ENCODE data around the gene SPRING1.

Gene SPRING1

DNA sequence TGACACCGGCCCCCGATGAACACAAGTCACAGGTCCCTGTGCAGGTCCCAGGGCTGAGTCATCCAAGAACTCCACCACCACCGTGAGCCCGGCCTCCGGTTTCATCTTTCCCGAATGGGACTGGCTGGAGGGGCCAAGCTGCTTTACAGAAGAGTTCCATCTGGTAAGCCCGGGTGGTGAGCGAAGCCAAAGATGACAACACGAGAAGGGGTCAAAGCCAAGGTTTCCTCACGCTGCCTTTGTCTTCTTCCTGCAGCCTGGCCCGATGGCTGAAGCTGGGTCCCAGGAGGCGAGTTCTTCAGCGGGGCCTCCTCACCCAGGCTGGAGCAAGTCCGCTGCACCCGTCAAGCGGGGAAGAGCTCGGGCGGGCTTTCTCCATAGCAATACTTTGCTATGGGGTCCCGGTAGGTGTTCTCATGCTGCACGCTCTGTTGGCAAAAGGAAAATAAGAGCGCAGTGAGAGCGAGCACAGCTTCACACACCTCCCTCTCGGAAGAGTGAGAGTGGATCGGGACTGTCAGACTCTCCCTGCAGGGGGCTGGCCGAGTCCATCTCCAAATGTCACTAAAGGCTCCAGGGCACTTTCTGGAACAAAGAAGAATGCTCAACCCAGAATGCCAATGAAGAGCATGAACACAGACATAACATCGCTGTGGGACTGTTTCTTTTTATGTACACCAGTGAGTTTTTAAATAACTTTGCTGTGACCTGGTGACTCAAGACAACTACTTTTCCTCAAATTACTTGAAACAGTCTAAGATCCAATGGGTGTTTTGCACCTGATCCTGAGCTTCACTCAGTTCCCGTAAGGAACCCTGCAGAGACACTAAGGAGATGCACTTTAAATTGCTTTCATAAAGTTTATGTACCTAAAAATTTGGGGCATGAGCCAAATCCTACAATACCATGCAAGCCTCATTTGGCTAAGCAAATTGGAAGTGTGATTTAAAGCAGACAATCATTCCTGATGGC, 20.1 kb downstream of the SPRING1 start:
- TF ChIP-seq, protein P1, sequence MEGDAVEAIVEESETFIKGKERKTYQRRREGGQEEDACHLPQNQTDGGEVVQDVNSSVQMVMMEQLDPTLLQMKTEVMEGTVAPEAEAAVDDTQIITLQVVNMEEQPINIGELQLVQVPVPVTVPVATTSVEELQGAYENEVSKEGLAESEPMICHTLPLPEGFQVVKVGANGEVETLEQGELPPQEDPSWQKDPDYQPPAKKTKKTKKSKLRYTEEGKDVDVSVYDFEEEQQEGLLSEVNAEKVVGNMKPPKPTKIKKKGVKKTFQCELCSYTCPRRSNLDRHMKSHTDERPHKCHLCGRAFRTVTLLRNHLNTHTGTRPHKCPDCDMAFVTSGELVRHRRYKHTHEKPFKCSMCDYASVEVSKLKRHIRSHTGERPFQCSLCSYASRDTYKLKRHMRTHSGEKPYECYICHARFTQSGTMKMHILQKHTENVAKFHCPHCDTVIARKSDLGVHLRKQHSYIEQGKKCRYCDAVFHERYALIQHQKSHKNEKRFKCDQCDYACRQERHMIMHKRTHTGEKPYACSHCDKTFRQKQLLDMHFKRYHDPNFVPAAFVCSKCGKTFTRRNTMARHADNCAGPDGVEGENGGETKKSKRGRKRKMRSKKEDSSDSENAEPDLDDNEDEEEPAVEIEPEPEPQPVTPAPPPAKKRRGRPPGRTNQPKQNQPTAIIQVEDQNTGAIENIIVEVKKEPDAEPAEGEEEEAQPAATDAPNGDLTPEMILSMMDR (IDR thresholded peaks at IDR 0.05; ENCODE audit: low read depth, low read length, missing control alignments): no peak
- H3K4me3 ChIP-seq (ENCODE audit: low read depth, low read length): no peak overlapping the region
- DNase-seq (ENCODE audit: low read depth): no peak

DNA sequence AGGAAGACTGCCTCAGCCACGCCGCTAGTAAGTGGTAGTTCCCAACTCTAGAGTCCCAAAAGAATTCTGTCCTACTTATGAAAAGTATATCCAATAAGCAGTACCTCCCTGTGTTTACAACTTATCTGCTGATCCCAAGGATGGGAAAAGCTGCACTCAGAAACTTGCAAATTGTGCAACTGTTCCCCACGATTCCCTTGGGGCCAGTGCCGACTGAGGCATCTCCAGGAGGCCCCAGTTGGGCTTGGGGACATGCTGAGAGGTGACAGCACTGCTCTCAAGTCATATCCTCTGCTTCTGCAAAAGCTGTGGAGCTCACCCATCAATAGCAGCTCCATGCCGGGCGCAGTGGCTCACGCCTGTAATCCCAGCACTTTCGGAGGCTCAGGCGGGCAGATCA, 23.7 kb downstream of the SPRING1 start:
- DNase-seq (ENCODE audit: low read depth): no peak
- TF ChIP-seq, protein P1 (IDR thresholded peaks at IDR 0.05; ENCODE audit: low read depth, low read length, missing control alignments): no peak
- no peak overlapping the region for H3K4me3 ChIP-seq (ENCODE audit: low read depth, low read length)

DNA sequence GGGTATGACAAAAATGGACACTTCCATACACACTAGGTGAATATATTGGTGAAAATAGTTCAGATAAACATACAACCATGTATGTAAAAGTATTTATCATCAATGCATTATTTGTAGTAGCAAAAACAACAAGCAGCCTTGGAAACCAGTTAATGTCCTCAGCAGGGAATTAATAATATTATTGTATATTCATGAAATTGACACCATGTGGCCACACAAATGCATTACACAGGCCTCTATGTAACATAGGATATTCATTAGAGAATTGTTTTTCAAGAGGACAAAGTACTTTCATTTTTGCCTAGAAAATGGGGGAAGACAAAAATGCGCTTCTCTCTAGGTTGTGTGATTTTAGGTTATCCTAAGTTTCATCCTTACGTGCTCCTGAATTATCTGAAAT, 24.3 kb downstream of the SPRING1 start:
- H3K4me3 ChIP-seq (ENCODE audit: low read depth, low read length): no peak overlapping the region
- TF ChIP-seq, protein P1 (IDR thresholded peaks at IDR 0.05; ENCODE audit: low read depth, low read length, missing control alignments): no peak
- DNase-seq (ENCODE audit: low read depth): no peak

DNA sequence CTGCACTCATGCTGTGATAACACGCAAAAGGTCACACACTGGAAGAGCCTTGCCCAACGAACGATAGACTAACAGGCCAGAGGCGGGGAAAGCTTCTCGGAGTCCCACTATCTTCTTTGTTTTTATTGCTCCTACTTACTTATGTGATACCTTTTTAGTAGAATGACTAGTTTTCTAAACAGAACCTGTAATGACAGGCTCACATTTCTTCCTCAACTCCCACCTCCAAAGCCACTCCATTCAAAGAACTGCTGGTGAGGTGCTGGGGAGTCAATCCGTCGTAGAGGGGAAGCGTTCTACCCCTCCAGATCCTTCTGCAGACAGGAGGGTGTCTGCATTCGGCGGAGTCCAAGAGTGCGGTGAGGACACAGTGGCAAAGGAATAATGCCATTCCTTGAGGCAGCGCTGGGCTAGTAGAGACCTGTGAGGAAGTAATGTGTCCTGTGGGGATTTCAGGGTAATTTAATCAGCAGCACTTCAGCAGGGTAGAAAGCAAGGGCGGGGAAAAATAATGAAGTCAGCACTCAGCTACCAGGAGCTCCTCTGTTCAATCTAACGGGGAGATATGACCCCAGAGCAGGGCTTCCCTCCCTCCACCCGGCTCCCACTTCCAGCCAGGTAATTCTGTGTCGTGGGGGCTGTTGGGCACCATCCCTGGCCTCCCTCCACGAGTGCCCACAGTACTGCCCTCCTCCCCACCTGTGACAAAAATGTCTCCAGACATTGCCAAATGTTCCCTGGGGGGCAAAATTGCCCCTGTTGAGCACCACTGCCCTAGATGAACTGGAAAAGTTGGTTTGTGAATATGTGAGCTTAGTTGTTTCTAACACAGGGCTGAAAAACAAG, 25.2 kb downstream of the SPRING1 start:
- TF ChIP-seq, protein P1 (IDR thresholded peaks at IDR 0.05; ENCODE audit: low read depth, low read length, missing control alignments): no peak
- no peak overlapping the region for H3K4me3 ChIP-seq (ENCODE audit: low read depth, low read length)
- no peak for DNase-seq (ENCODE audit: low read depth)

DNA sequence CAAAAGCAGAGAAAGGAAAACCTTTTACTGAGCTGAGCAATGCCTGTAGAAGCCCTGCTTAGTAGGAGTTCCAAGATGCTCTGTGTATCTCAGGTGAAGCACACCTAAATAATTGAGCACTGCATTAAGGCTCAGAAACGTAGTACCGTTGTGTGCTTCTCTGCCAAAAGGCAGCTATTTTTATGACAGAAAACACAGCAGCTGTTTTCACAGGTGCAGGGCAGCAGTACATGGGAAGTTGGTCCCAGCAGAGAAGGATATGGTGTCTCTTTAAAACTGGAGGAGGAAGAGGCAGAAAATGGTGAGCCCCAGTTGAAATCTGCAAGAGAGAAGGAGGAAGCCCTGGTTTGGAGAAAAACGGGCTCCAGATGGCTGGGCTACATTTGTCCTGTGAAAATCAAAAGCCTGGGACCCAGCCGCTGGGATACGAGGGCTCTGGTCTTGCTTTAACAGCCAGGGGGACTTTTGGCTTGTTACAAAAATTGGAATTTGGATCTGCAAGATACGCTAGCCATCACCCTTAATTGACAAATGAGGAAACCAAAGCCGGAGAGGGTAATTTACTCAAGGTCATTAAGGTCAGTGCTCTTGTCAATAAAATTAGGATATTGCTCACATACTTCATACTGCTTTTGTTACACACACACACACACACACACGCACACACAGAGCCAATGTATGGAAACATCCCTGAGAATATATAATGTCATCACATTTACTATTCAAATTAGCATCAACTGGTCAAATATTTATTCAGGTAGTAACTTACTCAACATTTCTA, 27.3 kb downstream of the SPRING1 start:
- DNase-seq (ENCODE audit: low read depth): no peak
- no peak overlapping the region for H3K4me3 ChIP-seq (ENCODE audit: low read depth, low read length)
- TF ChIP-seq, protein P1 (IDR thresholded peaks at IDR 0.05; ENCODE audit: low read depth, low read length, missing control alignments): no peak

DNA sequence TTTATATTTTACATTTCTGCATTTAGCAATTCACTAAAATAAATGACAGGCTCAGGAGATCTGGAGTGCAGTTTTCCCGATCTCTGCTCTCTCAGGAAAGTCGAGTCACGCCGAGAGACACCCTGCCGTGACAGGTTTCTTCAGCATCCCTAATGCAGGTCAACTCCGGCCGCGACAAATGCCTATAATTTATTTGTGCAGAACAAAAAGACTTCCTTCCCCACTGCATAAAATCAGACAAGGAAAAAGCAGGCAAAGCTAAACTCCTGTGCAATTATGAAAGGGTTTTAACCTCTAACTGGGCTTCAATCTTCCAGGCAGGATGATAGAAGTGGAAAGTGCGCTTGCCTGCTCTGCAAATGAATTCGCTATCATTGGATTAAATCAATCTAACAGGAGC, 28.1 kb downstream of the SPRING1 start:
- H3K4me3 ChIP-seq (ENCODE audit: low read depth, low read length): no peak overlapping the region
- DNase-seq (ENCODE audit: low read depth): no peak
- TF ChIP-seq, protein P1 (IDR thresholded peaks at IDR 0.05; ENCODE audit: low read depth, low read length, missing control alignments): no peak
